Type B pancreatic cell (in vitro differentiated cells): ENCODE data around the gene PRKAR1A. TPM values are rescaled to one million over a fixed set of nuclear protein-coding genes. Genes with fewer than 3 reads are reported as not detected.
A peak's percentile ranks its signal among the peaks of the same experiment; 100 is the strongest.

Experiments used
- DNase-seq: peaks from one replicate; pipeline ENCODE4 v3.0.0; 2021; ENCODE audit warnings: mixed read lengths; ENCODE audit not compliant: unreplicated experiment; ENCODE audit errors: extremely low spot score
- H3K27ac Mint-ChIP-seq: 2 replicates; pipeline ENCODE4 v1.8.0; 2021; ENCODE audit warnings: mild to moderate bottlenecking, mixed read lengths
- H3K27me3 Mint-ChIP-seq: 2 replicates; pipeline ENCODE4 v1.8.0; 2021; ENCODE audit warnings: mixed read lengths
- H3K36me3 Mint-ChIP-seq: 2 replicates; pipeline ENCODE4 v1.8.0; 2021; ENCODE audit warnings: mixed read lengths
- H3K4me1 Mint-ChIP-seq: one replicate; pipeline ENCODE4 v1.8.0; 2021; ENCODE audit warnings: mixed read lengths; ENCODE audit not compliant: unreplicated experiment
- H3K4me3 Mint-ChIP-seq: 2 replicates; pipeline ENCODE4 v1.8.0; 2021; ENCODE audit warnings: mild to moderate bottlenecking, mixed read lengths
- H3K9me3 Mint-ChIP-seq: 2 replicates; pipeline ENCODE4 v1.8.0; 2021; ENCODE audit warnings: mixed read lengths
- total RNA-seq: library from RNA; stranded (reverse); gene quantifications from 2 replicates; pipeline ENCODE4 v1.2.1, GENCODE V29; 2021; ENCODE audit warnings: low replicate concordance
- TF ChIP-seq, protein P1 (sequence below): fragments of 200-600 bp; sonication (generic); conservative IDR thresholded peaks from 2 replicates; pipeline ENCODE4 v1.5.0; 2021; ENCODE audit warnings: antibody characterized with exemption, mild to moderate bottlenecking

PRKAR1A gene
- total RNA-seq, 1 donor from 2014 or later: 263 TPM

DNA sequence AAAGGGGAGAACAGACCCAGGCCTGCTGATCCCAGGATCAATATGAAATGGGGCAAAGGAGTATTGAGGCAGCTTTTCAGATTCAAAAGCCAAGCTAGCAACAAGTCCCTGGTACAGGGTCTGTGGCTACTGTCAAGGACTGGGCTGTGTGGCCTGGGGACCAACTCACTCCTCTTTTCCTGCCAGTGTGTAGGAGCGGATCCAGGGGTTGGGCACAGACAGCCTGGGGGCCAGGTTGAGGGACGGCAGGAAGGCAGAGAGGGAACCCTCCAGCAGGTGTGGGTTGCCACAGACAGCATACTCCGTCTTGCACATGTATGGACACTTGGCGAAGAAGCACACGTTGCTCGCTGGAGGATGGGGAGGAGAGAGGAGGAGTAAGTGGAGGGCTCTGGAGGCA is 29.6 kb downstream of the PRKAR1A start:
- peak overlapping the region; percentile 21 for H3K27ac Mint-ChIP-seq
- no peaks in the 10 kb centered on the region for H3K9me3 Mint-ChIP-seq
- DNase-seq: no peak
- peaks cover 4% of the 10 kb centered on the region for H3K4me1 Mint-ChIP-seq
- TF ChIP-seq, protein P1, sequence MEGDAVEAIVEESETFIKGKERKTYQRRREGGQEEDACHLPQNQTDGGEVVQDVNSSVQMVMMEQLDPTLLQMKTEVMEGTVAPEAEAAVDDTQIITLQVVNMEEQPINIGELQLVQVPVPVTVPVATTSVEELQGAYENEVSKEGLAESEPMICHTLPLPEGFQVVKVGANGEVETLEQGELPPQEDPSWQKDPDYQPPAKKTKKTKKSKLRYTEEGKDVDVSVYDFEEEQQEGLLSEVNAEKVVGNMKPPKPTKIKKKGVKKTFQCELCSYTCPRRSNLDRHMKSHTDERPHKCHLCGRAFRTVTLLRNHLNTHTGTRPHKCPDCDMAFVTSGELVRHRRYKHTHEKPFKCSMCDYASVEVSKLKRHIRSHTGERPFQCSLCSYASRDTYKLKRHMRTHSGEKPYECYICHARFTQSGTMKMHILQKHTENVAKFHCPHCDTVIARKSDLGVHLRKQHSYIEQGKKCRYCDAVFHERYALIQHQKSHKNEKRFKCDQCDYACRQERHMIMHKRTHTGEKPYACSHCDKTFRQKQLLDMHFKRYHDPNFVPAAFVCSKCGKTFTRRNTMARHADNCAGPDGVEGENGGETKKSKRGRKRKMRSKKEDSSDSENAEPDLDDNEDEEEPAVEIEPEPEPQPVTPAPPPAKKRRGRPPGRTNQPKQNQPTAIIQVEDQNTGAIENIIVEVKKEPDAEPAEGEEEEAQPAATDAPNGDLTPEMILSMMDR: no peak
- H3K27me3 Mint-ChIP-seq: no peaks in the 10 kb centered on the region
- peaks cover 27% of the 10 kb centered on the region for H3K36me3 Mint-ChIP-seq
- no peak overlapping the region for H3K4me3 Mint-ChIP-seq

DNA sequence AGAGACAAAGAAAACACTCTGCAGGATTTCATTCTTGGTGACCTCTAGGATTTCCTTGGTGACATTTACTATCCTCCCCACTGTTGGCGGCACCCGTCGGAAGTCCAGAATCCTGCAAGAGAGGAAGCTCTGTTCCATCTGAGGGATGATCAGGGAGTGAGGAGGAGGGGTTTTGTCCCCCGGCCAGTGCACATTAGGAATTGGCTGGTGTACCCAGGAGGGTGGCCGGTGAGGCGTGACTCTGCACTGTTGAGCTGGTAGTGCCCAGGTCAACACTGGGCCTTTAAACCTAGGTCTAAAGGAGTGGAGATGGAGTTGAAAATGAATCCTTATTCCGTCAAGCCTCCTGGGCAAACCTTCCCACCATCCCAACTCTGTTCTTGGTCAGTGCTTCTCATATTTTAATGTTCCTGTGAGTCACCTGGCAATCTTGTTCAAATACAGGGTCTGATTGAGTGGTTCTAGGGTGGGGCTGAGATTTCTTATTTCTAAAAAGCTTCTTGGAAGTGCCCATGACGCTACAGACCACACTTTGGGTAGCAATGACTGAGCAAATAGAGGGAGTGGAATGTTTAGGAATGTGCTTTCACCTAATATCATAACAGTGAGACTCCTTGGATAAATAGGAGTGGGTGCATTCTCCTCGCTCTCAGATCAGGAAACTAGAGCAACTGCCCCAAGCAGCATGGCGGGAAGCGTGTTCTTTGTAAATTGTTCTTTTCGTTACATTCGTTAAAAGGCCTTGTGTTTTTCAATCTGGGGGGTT is 30.7 kb downstream of the PRKAR1A start:
- no peak for DNase-seq
- no peak overlapping the region for H3K4me3 Mint-ChIP-seq
- no peaks in the 10 kb centered on the region for H3K27me3 Mint-ChIP-seq
- H3K27ac Mint-ChIP-seq: no peak overlapping the region
- H3K36me3 Mint-ChIP-seq: peaks cover 27% of the 10 kb centered on the region
- H3K9me3 Mint-ChIP-seq: no peaks in the 10 kb centered on the region
- TF ChIP-seq, protein P1: no peak
- peaks cover 4% of the 10 kb centered on the region for H3K4me1 Mint-ChIP-seq

DNA sequence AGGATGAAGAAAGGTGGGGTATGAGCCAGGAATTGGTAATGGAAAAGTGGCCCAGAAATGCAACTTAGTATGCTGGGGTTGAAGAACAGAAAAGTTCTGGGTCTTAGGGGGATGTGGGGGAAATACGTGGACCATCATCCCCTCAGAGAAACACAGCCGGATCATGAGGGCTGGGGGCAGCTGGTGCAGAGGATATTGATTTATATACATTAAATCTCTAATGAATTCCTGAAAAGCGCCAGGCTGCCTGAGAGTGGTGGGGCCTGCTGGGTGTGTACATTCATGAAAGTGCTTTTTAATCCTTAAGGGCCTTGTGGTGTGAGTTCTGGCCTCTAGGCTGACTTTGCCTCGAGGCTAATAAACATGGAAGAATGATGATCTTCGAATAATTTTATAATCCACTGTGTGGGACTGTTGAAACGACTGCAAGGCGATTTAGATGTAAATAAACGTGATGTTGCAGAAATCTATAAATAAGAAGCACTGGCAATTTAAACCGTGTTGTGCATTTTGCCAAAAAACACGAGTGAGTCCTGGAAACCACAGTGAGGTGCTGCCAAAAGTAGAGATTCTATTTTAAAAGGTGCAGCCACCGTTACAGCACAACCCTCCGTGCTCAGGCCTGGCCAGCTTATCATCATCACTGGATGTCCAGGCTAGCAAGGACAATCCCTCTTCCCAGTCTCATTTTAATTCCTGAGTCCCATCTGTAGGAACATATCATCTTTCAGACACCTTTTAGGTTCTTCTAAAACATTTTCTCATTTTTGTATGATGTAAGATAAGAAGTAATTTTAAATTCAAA is 32.1 kb downstream of the PRKAR1A start:
- no peak overlapping the region for H3K4me3 Mint-ChIP-seq
- no peak for DNase-seq
- H3K36me3 Mint-ChIP-seq: peaks cover 19% of the 10 kb centered on the region
- H3K27ac Mint-ChIP-seq: no peak overlapping the region
- no peaks in the 10 kb centered on the region for H3K9me3 Mint-ChIP-seq
- peaks cover 4% of the 10 kb centered on the region for H3K4me1 Mint-ChIP-seq
- TF ChIP-seq, protein P1: no peak
- H3K27me3 Mint-ChIP-seq: no peaks in the 10 kb centered on the region

DNA sequence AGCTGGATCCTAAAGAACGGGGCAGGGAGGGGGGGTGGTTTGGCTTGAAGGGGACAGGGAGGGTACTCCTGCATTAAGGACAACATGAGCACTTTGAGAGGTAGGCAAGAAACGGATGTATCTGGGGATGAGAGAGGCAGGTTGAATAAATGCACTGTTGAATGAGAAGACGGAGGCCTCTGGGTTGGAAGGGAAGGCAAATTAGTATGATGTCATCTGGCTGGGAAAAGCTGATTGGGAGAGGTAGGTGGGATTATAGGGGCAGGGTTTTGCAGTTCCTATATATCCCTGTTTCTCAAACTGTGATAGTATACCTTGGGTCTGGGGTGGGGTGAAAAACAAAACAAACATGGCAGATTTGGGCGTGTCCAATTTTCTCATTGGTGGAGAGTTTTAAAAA is 44.3 kb downstream of the PRKAR1A start:
- no peak overlapping the region for H3K4me3 Mint-ChIP-seq
- H3K27me3 Mint-ChIP-seq: no peaks in the 10 kb centered on the region
- DNase-seq: no peak
- H3K27ac Mint-ChIP-seq: no peak overlapping the region
- H3K36me3 Mint-ChIP-seq: no peaks in the 10 kb centered on the region
- TF ChIP-seq, protein P1: no peak
- no peaks in the 10 kb centered on the region for H3K9me3 Mint-ChIP-seq
- no peaks in the 10 kb centered on the region for H3K4me1 Mint-ChIP-seq

DNA sequence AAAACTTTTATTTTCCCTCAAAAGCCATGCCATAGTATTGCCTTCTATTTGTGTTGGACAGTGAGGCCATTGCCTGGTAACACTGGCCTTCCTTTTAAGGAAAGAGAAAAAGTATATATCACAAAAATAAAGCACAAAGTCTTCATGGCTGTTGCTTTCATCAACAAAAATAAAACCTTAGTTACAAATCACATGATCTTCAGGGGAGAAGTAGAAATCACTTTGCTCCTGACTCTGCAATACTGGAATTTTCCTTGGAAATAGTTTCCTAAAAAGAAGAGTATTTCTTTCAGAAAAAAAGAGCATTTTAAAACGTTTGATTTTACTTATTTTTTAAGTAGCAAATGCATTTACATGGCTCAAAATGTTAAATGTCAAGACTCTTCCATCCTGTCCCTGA is 47.1 kb downstream of the PRKAR1A start:
- H3K27me3 Mint-ChIP-seq: no peaks in the 10 kb centered on the region
- no peaks in the 10 kb centered on the region for H3K4me1 Mint-ChIP-seq
- no peaks in the 10 kb centered on the region for H3K36me3 Mint-ChIP-seq
- DNase-seq: no peak
- H3K9me3 Mint-ChIP-seq: no peaks in the 10 kb centered on the region
- H3K27ac Mint-ChIP-seq: no peak overlapping the region
- TF ChIP-seq, protein P1: no peak
- H3K4me3 Mint-ChIP-seq: no peak overlapping the region
